GM19099 (cell line): Measurements from ENCODE around the gene SRC.
A peak's percentile ranks its signal among the peaks of the same experiment; 100 is the strongest.

Source experiments
- POLR2A ChIP-seq: IDR thresholded peaks from 3 replicates; pipeline ENCODE4 v1.6.1; 2011; ENCODE audit warnings: low read depth; ENCODE audit not compliant: insufficient read length; ENCODE audit errors: extremely low read depth

The SRC gene

DNA sequence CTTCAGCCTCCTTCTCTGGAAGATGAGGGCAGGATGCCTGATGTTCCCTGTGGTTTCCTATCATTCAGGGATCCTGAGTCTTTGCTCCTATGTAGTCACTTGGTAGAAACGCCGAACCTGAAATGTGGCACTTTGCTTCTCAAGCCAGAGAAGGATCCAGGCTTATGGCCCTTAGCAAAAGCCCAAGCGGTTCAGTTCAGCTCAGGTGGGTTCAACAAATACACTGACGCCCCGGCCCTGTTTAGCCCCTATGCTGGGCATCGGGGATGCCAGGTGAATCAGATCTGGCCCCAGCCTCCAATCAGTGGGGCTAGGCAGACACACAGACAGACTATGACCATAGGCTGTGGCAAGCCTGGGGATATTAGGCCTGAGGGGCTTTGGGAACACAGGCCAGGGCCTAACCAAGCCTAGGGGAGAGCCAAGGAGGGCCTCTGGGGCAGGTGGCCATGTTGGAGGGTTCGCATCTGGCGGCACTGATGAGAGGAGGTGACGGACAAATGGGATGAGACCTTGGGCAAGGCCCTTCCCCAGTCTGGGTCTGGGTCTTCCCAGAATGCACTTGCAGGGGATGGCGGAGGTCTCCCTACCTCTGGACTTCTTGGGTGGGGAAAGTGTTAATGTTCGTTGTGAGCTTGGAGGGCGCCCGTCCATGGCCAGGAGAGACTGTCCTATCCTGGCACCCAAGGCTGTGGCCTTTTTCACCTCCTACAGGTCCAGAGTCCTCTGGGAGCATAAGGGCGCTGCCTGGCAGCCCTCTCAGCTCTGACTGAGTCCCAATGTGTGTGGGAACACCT is 17.6 kb upstream of the SRC start:
- no peak for TF ChIP-seq POLR2A

DNA sequence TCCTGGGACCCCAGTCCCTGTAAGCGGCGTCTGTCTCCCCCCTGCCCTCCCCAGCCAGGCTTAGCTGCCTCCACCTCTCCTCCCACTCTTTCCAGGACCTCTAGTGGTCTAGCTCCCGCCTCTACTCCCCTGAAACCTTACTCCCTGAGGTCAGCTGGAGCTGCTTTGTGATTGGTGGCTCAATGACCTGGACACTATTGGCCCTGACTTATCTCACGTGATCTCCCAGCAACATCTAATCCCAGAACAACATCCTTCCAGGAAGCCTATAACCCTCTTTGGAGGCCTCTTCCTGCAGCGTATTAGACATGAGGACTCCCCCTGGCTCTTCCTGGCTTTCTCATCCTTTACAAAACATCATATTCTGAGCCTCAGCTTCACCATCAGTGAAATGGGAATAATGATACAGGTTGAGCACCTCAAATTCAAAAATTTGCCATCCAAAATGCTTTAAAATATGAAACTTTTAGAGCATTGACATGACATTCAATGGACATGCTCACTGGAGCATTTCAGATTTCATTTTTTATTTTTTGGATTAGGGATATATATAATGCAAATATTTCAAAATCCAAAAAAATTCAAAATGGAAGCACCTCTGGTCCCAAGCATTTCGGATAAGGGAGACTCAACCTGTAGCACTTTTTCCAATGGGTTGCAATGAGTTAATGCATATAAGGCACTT is 16.3 kb upstream of the SRC start:
- TF ChIP-seq POLR2A, result no peak

DNA sequence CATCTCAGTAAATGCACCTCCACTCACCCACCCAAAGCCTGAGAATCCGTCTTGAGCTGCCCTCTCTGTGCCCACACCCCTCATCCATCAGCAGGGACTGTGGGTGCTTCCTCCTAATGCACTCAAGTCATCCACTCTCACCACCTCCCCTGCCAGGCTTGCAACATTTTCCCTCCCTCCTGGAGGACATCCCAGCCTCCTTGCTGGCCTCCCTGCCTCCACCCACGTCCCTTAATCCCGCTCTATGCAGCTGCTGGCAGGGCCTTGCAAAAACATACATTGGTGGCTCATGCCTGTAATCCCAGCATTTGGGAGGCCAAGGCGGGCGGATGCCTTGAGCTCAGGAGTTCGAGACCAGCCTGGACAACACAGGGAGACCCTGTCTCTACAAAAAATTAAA is 15.6 kb upstream of the SRC start:
- no peak for TF ChIP-seq POLR2A

DNA sequence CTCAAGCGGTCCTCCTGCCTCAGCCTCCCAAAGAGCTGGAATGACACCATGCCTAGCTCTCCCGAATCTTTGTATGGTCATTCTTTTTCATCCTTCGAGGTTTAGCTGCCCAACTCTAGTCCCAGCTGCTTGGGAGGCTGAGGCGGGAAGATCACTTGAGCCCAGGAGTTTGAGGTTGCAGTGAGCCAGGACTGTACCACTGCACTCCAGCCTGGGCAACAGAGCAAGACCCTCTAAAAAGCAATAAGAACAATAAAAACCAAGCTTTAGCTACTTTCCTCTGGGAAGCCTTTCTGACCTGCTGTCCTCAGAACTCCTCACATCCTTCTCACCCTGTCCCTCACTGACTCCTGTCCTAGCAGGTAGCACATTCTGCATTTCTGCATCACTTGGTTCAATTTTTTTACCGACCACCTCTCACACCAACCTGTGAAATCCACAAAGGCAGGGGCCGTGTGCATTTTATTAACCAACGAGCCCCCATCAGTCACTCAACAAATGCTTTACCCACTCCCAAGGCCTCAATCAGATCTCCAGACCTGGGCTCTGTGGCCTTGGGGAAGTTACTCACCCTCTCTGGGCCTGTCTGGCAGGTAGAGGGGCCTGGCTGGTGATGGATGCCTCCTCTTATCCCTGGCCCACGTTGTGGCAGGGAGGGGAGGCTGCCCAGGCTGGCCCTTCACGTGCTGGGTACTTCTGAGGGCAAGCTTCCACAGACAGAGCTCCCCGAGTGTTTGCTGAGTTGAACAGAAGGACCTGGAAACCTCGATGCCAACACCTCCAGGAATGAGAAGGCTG is 14.7 kb upstream of the SRC start:
- no peak for TF ChIP-seq POLR2A

DNA sequence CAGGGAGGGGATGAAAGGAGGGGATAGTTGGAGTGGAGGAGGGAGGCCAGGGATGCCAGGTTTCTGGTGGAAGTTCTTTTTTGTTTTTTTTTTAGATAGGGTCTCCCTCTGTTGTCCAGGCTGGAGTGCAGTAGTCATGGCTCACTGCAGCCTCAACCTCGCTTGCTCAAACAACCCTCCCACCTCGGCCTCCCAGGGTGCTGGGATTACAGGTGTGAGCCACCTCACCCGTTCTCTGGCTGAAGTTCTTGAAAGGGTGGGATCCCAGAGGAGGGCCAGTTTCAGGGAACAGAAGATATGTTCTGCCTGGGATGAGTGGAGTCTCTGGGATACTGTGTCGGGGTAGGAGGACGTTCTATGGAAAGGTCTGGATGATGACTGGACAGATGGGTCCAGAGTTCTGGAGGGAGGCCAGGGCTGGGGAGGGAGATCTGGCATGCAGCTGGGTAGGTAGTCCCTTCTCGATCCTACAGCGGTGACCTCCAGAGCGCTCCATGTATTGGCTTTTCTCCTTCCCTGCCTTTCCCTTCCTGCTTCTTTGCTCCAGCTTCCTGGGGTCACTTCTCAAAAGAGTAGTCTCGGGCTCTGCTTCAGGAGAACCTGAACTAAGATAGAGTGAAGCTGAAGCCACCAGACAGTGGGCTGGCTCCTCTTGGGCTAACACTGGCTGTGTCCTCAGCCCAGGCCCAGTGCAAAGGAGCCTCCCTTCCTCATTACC is 12.7 kb upstream of the SRC start:
- no peak for TF ChIP-seq POLR2A

DNA sequence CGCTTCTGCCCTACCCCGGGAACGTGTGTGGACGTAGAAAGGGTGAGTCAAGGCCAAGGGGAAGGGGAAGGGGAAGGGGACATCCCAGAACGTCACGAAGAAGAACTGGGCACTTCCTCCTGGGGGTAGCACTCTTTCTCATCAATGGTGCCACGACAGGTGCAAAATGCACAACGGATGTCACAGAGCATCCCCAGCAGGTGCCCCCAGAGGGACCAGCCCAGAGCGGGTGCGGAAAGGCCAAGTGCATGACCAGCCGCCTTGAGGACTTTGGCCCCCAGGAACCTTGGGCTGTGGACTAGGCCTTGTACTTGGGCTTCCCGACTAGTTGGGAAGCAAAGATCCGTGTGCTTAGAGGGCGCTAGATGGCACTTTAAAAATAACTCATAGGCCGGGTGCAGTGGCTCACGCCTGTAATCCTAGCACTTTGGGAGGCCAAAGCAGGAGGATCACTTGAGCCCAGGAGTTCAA is 12.1 kb upstream of the SRC start:
- no peak for TF ChIP-seq POLR2A

DNA sequence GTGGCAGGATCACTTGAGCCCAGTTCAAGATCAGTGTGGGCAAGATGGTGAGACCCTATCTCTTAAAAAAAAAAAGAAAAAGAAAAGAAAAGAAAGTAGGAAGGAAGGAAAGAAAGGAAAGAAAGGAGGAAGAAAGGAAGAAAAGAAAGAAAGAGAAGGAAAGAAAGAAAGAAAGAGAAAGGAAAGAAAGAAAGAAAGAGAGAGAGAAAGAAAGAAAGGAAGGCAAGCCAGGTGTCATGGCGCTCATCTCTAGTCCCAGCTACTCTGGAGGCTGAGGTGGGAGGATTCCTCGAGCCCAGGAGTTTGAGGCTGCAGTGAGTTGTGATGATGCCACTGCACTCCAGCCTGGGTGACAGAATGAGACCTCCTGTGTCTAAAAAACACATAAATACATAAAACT is 11.5 kb upstream of the SRC start:
- no peak for TF ChIP-seq POLR2A

DNA sequence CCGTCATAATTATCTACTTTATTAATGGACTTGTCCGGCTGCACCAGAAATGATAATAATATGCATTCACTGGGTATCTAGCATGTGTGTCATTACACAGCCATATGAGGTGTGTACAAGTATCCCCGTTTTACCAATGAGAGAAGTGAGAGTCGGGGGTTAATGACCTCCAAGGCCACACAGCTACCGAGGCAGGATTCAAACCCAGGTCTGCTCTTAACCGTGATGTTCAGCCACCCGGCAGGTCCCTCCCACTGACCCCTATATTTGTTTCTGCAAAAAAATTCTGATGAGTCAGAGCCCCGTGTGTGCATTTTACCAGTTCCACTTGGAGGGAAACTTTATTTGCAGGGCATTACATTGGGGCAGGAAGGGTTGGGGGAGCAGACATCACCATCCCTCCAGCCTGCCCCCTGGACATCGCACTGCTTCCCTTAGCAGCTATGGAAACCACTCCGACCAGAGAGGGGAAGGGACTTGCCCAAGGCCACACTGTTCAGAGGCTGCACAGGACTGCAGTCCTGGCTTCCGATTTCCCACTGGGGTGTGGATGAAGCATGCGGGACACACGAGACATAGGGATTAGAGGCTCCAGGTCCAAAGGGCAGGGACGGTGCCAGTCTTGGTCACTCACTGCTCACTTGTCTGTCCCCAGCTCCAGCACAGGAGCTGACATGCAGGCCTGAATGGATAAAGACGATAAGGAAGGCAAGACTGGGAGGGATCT is 10.1 kb upstream of the SRC start:
- no peak for TF ChIP-seq POLR2A

DNA sequence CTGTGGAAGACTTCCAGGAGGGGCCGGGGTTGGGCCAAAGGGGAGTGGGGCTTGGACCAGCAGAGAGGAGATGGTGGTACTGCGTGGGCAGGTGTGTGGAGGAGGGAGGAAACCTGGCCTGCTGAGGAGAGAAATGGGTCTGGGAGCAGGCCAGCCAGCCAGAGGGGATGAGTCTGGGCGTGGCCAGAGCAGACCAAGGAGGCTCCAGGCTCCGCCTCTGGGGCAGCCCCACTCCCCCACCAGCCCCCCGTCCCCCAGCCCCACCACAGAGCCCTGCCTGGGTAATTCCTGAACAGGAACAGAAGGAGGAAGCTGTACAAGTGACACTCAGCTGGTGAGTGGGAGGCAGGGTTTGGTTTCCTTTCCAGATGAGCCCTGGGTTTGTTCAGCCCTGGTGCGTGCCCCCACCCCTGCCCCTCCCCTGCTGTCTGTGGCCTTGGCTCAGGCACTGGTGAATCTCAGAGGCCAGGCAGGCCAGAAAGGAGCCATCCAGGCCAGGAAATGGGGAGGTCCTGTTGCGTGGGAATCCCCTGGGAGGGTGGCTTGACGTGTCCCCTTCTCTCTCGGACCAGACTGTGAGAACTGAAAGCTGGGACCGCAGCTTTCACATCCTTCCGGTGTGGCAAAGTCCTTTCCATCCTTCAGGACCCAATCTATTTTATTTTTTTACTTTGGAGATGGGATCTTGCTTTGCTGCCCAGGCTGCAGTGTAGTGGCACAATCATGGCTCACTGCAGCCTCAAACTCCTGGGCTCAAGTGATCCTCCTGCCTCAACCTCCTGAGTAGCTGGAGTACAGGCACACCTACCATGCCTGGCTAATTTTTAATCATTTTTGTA is 9.4 kb upstream of the SRC start:
- peak; percentile 42 for TF ChIP-seq POLR2A

DNA sequence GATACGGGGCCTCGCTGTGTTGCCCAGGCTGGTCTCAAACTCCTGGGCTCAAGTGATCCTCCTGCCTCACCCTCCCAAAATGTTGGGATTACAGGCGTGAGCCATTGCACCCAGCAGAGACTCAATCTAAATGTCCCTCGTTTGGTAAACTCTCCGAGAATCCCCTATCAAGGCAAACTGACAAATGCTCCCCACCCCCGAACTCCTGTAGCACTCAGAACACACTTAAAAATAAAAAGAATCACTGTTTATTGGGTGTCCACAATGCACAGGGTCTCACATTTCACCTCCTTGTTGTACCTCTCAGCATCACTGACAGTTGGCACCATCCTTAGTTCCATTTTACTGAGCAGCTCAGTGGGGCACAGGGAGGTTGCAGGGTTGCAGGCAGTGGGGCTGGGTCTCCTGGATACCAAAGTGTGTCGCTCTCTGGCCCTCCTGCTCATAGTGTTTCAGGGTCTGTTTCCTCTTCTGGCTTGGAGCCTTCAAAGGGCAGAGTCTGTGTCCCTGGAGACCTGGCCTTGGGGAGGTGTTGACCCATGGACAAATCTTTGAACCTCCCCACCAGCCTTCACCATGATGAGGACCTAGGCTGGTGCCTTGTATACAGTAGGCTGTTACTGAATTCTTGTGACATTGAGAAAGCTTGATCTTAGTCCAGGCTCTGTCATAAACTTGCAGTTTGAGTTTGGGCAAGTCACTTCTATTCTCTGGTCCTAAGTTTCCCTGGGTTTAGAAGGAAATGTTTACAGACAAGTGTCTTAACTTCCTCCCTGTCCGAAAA is 8.5 kb upstream of the SRC start:
- no peak for TF ChIP-seq POLR2A

DNA sequence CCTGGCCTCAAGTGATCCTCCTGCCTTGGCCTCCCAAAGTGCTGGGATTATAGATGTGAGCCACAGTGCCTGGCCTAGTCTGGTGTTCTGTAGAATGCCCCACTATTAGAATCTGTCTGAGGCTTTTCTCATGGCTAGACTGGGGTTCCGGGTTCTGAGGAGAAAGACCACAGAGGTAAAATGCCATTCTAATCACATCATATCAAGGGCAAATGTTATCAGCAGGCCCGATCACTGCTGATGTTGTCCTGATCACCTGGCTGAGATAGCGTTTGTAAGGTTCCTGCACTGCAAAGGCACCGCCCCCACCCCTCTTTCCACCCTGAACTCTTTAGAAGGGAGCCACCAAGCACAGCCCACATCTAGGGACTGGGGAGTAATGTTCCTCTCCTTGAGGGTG is 6.7 kb upstream of the SRC start:
- TF ChIP-seq POLR2A, result no peak

DNA sequence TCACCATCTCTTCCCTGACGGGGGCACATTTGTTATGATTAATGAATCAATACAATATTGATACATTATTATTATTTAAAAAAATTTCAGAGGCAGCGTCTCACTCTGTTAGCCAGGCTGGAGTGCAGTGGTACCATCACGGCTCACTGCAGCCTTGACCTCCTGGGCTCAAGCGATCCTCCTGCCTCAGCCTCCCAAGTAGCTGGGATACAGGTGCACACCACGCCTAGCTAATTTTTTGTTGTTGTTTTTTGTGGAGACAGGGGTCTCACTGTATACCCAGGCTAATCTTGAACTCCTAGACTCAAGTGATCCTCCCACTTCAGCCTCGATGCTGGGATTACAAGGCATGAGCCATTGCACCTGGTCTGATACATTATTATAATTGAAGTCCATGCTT is 4.9 kb upstream of the SRC start:
- TF ChIP-seq POLR2A, result no peak

DNA sequence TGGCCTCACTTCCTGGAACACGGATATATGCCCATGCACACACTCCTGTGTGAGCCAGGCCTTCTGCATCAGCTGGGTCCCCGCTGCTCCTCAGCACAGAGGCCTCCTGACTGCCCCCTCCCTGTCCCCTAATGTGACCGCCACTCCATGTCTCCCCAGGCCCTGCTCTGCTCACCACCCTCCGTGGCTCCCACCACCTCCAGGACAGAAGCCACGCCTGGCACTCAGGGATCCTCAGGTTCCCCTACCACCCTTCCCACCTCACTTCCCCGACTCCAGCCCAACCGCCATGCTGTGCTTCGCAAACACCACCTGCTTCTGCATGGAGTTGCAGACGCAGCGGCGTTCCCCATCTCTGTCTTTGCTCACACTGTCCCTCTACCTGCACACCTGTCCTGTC is 4.3 kb upstream of the SRC start:
- TF ChIP-seq POLR2A, result no peak
